ENCODE measurements around the gene ZSWIM3. TPM values are rescaled to one million over a fixed set of nuclear protein-coding genes. Genes with fewer than 3 reads are reported as not detected.

Gene ZSWIM3
- total RNA-seq, 6 experiments from 2014 or later, result 1.7 to 2.7 (median 1.9) TPM

DNA sequence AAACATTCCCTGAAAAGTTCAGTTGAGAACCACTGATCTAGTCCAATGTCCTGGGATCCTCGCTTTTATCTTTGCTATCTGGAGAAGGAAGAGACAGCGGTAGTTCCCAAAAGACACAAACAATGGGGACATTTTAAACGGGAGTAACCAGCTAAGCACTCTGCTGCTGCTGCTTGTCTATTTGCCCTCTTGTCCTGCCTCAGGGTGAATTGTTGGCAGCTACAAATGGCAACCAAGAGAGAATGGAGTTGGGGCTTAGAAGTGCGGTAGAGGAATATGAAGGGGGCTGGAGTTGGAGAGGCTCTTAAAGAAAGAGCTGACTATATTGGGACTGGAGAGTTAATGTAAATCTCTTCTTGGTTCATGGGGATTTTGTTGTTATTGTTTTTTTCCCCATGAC is 17.2 kb downstream of the ZSWIM3 start:
- DNase-seq (no peak), ATAC-seq (no peak)
- H3K4me3 ChIP-seq, result no peak overlapping the region
- WGBS (ENCODE audit: insufficient coverage, low coverage, low lambda C conversion rate, missing lambda C conversion rate), result 57% methylated on average over 4 of the region's 4 CpGs
- intact Hi-C loops (cut with DNase I), result no loop called here
- no peaks in the 10 kb centered on the region for H3K27me3 ChIP-seq
- no peak overlapping the region for H3K27ac ChIP-seq
- no peaks in the 10 kb centered on the region for H3K4me1 ChIP-seq
- TF ChIP-seq, protein P1, sequence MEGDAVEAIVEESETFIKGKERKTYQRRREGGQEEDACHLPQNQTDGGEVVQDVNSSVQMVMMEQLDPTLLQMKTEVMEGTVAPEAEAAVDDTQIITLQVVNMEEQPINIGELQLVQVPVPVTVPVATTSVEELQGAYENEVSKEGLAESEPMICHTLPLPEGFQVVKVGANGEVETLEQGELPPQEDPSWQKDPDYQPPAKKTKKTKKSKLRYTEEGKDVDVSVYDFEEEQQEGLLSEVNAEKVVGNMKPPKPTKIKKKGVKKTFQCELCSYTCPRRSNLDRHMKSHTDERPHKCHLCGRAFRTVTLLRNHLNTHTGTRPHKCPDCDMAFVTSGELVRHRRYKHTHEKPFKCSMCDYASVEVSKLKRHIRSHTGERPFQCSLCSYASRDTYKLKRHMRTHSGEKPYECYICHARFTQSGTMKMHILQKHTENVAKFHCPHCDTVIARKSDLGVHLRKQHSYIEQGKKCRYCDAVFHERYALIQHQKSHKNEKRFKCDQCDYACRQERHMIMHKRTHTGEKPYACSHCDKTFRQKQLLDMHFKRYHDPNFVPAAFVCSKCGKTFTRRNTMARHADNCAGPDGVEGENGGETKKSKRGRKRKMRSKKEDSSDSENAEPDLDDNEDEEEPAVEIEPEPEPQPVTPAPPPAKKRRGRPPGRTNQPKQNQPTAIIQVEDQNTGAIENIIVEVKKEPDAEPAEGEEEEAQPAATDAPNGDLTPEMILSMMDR (IDR thresholded peaks at IDR 0.05), result no peak
- no peak for TF ChIP-seq POLR2A (IDR thresholded peaks at IDR 0.05)
- H3K36me3 ChIP-seq, result peaks cover 0 to 17% (median 0%) of the 10 kb centered on the region in 4 donors
- H3K9me3 ChIP-seq, result no peaks in the 10 kb centered on the region

GRCh38 chr20:45878076-45878761 is 20.8 kb downstream of the ZSWIM3 start:
- no peaks in the 10 kb centered on the region for H3K27me3 ChIP-seq
- ATAC-seq (no peak), DNase-seq (no peak)
- WGBS (ENCODE audit: insufficient coverage, low coverage, low lambda C conversion rate, missing lambda C conversion rate), result no CpG with 5 or more reads among the region's 13 CpGs
- no peaks in the 10 kb centered on the region for H3K9me3 ChIP-seq
- peaks cover 0 to 12% (median 4%) of the 10 kb centered on the region in 4 donors for H3K4me1 ChIP-seq
- no peak for TF ChIP-seq POLR2A (IDR thresholded peaks at IDR 0.05)
- TF ChIP-seq, protein P1 (IDR thresholded peaks at IDR 0.05), result no peak
- intact Hi-C loops (cut with DNase I), result no loop called here
- H3K4me3 ChIP-seq, result no peak overlapping the region
- no peak overlapping the region for H3K27ac ChIP-seq
- H3K36me3 ChIP-seq, result peaks cover 0 to 18% (median 0%) of the 10 kb centered on the region in 4 donors

DNA sequence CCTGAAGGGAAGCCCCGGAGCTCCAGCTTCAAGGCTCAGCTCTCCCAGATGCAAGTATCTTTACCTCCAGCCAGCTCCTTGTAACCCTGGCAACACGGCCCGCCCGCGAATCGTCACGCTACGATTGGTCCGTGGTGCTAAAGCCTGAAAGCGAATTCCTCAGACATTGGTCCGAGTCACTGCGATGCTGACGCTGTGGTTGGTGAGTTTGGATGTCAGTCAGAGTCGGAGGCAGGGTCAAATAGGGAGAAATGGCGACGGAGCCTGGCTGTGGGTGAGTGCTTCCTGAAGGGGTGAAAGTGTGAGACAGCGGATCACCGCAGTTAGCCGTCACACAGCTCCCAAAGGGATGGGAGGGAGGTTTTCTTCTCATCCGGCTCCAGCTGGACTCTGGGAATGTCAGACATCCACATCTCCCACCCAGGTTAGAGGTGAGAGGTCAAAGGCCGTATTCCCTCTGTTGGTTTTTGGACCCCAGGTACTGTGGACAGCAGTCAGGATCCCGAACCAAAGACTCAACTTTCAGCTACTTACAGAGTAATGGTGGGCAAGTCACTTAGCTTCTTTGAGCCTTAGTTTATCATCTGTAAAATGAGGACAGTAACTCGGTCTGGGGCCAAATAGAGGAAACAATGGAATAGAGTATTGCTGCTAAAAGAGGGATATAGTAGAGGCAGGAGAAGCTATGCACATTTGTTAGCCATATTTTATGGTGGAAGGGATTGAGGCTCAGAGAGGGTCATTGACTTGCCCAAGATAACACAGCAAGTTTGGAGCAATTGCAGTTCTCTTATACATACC is 23.8 kb downstream of the ZSWIM3 start, which contains the start of gene ZSWIM1:
TSS of gene ZSWIM1 (plus strand) at position 240 of the 801 bp plus-strand sequence. CDS start 1,366 bp downstream, outside the sequence.
- 1% methylated on average over 21 of the region's 23 CpGs for WGBS (ENCODE audit: insufficient coverage, low coverage, low lambda C conversion rate, missing lambda C conversion rate)
- peak; percentile 53 for TF ChIP-seq POLR2A (IDR thresholded peaks at IDR 0.05)
- TF ChIP-seq, protein P1 (IDR thresholded peaks at IDR 0.05), result no peak
- ATAC-seq (peak; percentile 98 to 100 (median 99)), DNase-seq (peak; percentile 98 to 99 (median 99))
- Histone ChIP-seq H3K36me3 (peaks cover 0 to 23% (median 0%) of the 10 kb centered on the region in 4 donors), H3K9me3 (no peaks in the 10 kb centered on the region), H3K4me1 (peaks cover 0 to 12% (median 4%) of the 10 kb centered on the region in 4 donors), H3K27me3 (no peaks in the 10 kb centered on the region), H3K4me3 (peak within 1 kb of the TSS; percentile 51 to 68 (median 68)), H3K27ac (peak within 1 kb of the TSS; percentile 16 to 68 (median 64))
- intact Hi-C loops (cut with DNase I), result loop anchor here in 1 of 2 donors (10.0 kb wide), 1 partner anchor 84 kb away; no protein-coding TSS in a partner anchor

DNA sequence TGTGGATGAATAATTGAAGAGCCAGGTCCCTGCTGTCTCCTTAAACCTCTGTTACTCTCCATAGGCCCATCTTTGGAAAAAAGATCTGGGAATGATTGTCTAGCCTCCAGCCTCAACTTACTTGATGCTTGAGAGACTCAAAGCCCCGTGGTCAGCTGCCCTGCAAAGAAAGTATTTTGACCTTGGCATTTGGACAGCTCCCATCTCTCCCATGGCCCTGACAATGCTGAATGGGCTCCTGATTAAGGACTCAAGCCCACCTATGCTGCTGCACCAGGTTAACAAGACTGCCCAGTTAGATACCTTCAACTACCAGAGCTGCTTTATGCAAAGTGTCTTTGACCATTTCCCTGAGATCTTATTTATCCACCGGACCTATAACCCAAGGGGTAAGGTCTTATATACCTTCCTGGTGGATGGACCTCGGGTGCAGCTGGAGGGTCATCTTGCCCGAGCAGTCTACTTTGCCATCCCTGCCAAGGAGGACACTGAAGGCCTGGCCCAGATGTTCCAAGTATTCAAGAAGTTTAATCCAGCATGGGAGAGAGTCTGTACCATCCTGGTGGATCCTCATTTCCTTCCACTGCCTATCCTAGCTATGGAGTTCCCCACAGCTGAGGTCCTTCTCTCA is 25.2 kb downstream of the ZSWIM3 start:
- intact Hi-C loops (cut with DNase I), result loop anchor here in 1 of 2 donors (10.0 kb wide), 1 partner anchor 82 kb away; no protein-coding TSS in a partner anchor
- WGBS (ENCODE audit: insufficient coverage, low coverage, low lambda C conversion rate, missing lambda C conversion rate), result 84% methylated on average over 4 of the region's 4 CpGs

More for the DNA sequence above, 25.2 kb downstream of the ZSWIM3 start:
- H3K9me3 ChIP-seq, result no peaks in the 10 kb centered on the region
- DNase-seq (no peak), ATAC-seq (no peak)
- no peaks in the 10 kb centered on the region for H3K27me3 ChIP-seq
- peaks cover 0 to 12% (median 4%) of the 10 kb centered on the region in 4 donors for H3K4me1 ChIP-seq
- H3K36me3 ChIP-seq, result peaks cover 0 to 24% (median 0%) of the 10 kb centered on the region in 4 donors
- TF ChIP-seq, protein P1 (IDR thresholded peaks at IDR 0.05), result no peak
- no peak for TF ChIP-seq POLR2A (IDR thresholded peaks at IDR 0.05)
- H3K4me3 ChIP-seq, result no peak overlapping the region
- H3K27ac ChIP-seq, result no peak overlapping the region

Measured in right lobe of liver (tissue), 6 donors.